C4-2B (cell line): Measurements from ENCODE around the gene CTU2.

Experiments
- H3K27ac ChIP-seq: fragments of 450-650 bp; 2 replicates; pipeline ENCODE4 v1.5.1; 2017
- ZFX ChIP-seq: fragments of 450-650 bp; IDR thresholded peaks from 2 replicates; pipeline ENCODE4 v1.6.1; 2017
- TF ChIP-seq, protein P1 (sequence below): fragments of 450-650 bp; conservative IDR thresholded peaks from 2 replicates; pipeline ENCODE4 v1.5.1; 2017; ENCODE audit warnings: mild to moderate bottlenecking

CTU2 gene

DNA sequence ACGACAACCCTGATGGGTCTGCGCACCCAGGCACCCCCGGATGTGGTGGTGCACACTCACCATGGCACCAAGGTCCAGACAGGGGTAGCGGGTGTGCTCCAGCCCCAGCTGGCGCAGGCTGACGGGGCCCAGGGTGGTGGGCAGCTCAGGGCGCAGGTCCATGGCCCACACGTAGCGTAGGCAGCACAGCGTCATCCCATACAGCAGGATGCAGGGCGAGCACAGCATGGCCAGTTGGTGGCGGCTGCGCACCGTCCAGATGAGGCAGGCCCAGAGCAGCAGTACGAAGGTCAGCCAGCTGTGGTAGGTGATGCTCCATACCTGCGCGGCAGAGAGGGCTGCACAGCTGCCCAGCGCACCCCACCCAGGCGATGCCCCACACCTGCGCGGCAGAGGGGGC, 29.8 kb downstream of the CTU2 start:
- TF ChIP-seq ZFX, result no peak
- TF ChIP-seq, protein P1, sequence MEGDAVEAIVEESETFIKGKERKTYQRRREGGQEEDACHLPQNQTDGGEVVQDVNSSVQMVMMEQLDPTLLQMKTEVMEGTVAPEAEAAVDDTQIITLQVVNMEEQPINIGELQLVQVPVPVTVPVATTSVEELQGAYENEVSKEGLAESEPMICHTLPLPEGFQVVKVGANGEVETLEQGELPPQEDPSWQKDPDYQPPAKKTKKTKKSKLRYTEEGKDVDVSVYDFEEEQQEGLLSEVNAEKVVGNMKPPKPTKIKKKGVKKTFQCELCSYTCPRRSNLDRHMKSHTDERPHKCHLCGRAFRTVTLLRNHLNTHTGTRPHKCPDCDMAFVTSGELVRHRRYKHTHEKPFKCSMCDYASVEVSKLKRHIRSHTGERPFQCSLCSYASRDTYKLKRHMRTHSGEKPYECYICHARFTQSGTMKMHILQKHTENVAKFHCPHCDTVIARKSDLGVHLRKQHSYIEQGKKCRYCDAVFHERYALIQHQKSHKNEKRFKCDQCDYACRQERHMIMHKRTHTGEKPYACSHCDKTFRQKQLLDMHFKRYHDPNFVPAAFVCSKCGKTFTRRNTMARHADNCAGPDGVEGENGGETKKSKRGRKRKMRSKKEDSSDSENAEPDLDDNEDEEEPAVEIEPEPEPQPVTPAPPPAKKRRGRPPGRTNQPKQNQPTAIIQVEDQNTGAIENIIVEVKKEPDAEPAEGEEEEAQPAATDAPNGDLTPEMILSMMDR, result no peak
- no peak overlapping the region for H3K27ac ChIP-seq

DNA sequence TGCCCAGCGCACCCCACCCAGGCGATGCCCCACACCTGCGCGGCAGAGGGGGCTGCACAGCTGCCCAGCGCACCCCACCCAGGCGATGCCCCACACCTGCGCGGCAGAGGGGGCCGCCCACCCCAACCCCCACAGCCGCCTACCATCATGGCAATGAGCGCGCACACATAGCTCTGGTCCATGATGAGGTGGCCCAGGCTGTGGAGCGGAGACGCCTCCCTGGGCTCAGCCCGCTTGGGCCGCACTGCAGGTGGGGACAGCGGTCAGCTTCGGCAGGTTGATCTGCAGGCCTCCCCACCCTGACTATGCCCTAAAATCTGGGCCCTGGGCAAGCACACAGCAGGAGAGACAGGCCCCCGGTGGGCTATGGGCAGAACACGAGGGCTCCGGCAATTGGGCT, 30.2 kb downstream of the CTU2 start:
- TF ChIP-seq, protein P1, result no peak
- TF ChIP-seq ZFX, result no peak
- no peak overlapping the region for H3K27ac ChIP-seq

DNA sequence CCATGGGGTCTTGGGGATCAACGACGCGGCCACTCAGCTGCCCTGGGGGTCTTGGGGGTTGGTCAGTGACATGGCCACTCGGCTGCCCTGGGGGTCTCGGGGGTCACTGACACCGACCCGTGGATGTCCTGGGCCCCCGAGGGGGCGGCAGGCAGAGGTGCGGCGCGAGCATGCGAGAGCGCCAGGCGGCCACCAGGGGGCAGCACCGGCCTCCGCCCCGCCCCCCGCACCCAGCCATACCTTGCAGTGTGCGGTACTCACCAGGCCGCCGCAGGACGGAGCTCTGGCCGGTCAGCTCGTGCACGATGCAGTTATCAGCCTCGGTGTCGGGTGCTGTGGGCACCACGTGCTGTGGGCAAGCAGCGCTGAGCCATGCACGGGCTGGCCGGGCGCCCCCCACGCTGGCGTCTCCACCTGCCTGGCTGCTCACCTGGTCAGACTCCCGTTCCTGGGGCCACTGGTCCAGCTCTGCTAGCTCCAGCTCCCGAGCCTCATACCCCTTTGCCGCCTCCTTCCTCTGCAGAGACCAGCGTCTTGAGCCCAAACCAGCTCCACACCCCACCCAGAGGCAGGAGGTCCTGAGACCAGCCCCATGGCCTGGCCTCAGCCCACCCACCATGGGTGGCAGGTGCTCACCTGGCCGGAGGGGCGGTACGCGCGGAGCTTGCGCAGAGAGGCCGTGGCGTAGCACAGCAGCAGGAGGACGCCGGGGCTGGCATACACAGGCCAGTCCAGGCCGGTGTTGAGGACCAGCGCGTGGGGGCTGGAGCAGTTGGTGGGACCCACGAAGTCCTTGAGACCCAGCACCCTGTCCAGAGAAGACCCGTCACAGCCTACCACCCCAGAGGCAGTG, 31.2 kb downstream of the CTU2 start:
- peak overlapping the region; percentile 74 for H3K27ac ChIP-seq
- TF ChIP-seq, protein P1, result peak; percentile 98
- no peak for TF ChIP-seq ZFX

DNA sequence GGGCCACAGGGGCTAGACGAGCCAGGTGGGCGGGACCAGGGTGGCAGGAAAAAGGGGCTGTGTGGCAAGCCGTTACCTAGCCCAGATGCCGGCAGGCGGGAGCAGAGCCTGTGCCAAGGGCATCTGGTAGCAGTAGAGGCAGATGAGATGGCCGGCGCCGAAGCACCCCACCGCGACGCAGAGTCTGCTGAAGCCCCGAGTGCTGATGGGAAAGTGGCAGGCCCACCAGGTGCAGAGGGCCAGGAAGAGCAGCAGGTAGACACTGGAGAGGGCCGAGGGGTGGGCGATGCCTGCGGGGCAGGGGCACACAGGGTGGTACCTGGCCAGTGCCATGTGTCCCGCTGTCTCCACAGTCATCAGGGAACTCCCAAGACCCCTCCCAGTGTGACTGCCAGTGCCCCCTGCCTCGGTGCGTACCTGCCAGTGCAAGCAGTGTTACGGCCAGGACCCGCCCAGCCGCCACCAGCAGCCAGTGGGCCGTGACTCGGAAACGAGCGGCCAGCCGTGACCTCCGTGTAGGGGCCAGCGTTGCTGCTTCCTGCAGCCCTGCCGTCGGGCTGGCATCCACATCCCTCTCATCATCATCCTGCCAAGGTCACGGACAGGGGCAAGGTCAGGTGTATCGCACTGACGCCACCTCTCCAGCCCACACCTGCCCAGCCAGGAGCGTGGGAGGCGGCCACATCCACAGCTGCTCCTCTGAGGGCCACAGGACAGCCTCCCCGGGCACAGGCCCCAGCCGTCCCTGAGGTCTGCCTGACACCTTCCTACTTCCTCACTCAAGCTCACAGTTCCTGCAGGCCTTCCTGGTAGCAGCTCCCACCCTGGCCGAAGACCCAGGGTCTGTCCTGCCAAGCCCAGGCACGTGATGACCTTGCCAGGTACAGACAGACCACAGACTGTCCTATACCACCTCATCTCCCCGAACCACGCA, 32.1 kb downstream of the CTU2 start:
- TF ChIP-seq, protein P1, result no peak
- 0 out of 2 replicates have a peak, but pooled peaks have one; percentile 15 for TF ChIP-seq ZFX

DNA sequence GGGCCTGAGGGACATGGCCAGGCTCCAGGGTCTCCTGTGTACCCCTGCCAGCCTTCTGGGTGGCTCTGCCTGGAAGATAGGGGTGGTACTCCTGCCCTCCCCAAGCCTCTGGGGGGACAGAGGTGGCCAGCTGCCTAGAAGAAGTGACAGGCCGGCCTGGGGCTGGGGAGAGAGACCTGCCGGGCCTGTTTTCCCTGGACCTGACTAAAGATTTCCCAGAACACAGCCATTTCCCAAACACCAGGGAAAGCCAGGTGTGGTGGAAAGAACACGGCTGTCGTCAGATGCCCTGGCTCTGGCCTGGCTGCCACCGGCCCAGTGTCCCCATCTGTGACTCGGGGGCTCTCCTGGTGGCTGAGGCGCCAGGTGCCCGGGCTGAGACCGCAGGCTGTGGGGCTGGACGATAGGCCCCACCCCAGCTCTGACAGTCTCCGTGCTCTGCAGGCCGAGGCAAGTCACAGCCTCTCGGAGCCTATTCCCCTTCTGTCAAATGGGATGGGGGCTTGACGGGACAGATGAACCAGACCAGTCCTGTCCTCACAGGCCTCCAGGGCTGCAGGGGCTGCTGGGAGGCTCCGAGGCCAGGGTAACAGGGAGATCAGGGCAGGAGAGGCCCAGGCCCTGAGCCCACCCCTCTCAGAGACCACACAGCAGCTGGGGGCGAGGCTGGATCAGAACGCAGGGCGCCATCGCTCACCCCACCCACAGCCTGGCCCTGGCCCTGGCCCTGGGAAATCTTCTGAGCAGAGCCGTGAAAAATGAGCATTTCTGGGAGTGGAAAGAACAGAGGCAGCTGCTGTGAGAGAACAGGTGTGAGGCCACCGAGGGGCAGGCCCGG, 33.1 kb downstream of the CTU2 start:
- TF ChIP-seq ZFX, result no peak
- TF ChIP-seq, protein P1, result no peak
- H3K27ac ChIP-seq, result peak overlapping the region; percentile 74

More for the DNA sequence above, 32.1 kb downstream of the CTU2 start:
- peak overlapping the region; percentile 74 for H3K27ac ChIP-seq

DNA sequence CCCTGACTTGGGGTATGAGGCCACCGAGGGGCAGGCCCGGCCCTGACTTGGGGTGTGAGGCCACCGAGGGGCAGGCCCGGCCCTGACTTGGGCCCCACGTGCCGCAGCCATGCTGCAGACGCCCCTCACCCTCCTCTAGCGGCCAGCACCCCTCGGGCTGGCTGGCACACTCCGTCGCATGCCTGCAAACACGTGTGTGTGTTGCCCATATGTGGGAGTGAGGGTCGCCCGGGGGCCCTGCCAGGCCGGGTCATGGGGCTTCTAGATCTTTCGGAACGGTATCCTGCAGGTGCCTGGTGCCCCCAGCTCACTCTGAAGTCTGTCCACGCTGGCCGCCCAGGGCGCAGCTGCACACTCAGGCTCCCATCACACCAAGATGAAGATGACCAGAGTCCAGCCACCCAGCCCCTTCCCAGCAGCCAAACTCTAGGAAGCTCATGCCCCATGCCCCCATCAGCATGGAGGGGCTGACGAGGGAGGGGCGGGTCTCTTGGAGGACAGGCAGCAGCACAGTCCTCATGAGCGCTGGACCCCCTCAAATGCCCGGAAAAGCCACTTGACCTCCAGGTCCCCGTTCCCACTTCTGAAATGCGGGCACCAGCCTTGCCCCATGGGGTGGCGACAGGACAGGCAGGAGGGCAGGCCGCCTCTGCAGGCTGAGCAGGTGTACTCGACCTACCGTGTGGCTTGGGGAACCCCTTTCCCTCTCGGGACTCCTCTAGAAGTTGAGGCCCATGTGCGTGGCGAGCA, 33.8 kb downstream of the CTU2 start:
- peak overlapping the region; percentile 74 for H3K27ac ChIP-seq
- TF ChIP-seq, protein P1, result no peak
- TF ChIP-seq ZFX, result no peak
